Osteocyte (in vitro differentiated cells): Measurements from ENCODE around the gene EPDR1. TPM values are rescaled to one million over a fixed set of nuclear protein-coding genes. Genes with fewer than 3 reads are reported as not detected.

Source experiments
- DNase-seq: peaks from one replicate; pipeline ENCODE4 v3.0.0; 2021; ENCODE audit warnings: mixed read lengths; ENCODE audit not compliant: unreplicated experiment; ENCODE audit errors: extremely low spot score
- H3K27ac Mint-ChIP-seq: one replicate; pipeline ENCODE4 v1.8.0; 2021; ENCODE audit warnings: mild to moderate bottlenecking, mixed read lengths; ENCODE audit not compliant: unreplicated experiment
- H3K27me3 Mint-ChIP-seq: one replicate; pipeline ENCODE4 v1.8.0; 2021; ENCODE audit warnings: mixed read lengths; ENCODE audit not compliant: unreplicated experiment
- H3K36me3 Mint-ChIP-seq: one replicate; pipeline ENCODE4 v1.8.0; 2021; ENCODE audit warnings: mixed read lengths; ENCODE audit not compliant: unreplicated experiment
- H3K4me1 Mint-ChIP-seq: one replicate; pipeline ENCODE4 v1.8.0; 2021; ENCODE audit warnings: mixed read lengths; ENCODE audit not compliant: unreplicated experiment
- H3K4me3 Mint-ChIP-seq: one replicate; pipeline ENCODE4 v1.8.0; 2021; ENCODE audit warnings: mild to moderate bottlenecking, moderate library complexity, mixed read lengths; ENCODE audit not compliant: unreplicated experiment
- H3K9me3 Mint-ChIP-seq: one replicate; pipeline ENCODE4 v1.8.0; 2021; ENCODE audit warnings: mixed read lengths; ENCODE audit not compliant: unreplicated experiment
- CTCF ChIP-seq: fragments of 200-600 bp; sonication (generic); IDR thresholded peaks from 2 replicates; pipeline ENCODE4 v1.5.0; 2021; ENCODE audit warnings: antibody characterized with exemption, mild to moderate bottlenecking, moderate library complexity
- total RNA-seq: library from RNA; stranded (reverse); gene quantifications from 2 replicates; pipeline ENCODE4 v1.2.1, GENCODE V29; 2021

Gene EPDR1
- total RNA-seq, 1 donor from 2014 or later = 16.6 TPM

- no peak for DNase-seq
- Mint-ChIP-seq H3K4me1 (peaks cover 7% of the 10 kb centered on the region), H3K4me3 (no peak overlapping the region), H3K9me3 (no peaks in the 10 kb centered on the region), H3K27ac (no peak overlapping the region), H3K36me3 (no peaks in the 10 kb centered on the region), H3K27me3 (peaks cover 31% of the 10 kb centered on the region)
- TF ChIP-seq CTCF = peak; percentile 70
These were observed 19.1 kb upstream of the EPDR1 start for GRCh38 chr7:37901236-37901827.

GRCh38 chr7:37901890-37902524, 18.4 kb upstream of the EPDR1 start:
- Mint-ChIP-seq H3K27me3 (peaks cover 31% of the 10 kb centered on the region), H3K4me3 (no peak overlapping the region), H3K9me3 (no peaks in the 10 kb centered on the region), H3K4me1 (peaks cover 7% of the 10 kb centered on the region), H3K36me3 (no peaks in the 10 kb centered on the region), H3K27ac (no peak overlapping the region)
- no peak for TF ChIP-seq CTCF
- DNase-seq = no peak

GRCh38 chr7:37908221-37908788, 12.1 kb upstream of the EPDR1 start:
- peaks cover 21% of the 10 kb centered on the region for H3K4me1 Mint-ChIP-seq
- peak overlapping the region; percentile 56 for H3K27ac Mint-ChIP-seq
- no peak for DNase-seq
- peaks cover 12% of the 10 kb centered on the region for H3K27me3 Mint-ChIP-seq
- TF ChIP-seq CTCF = no peak
- H3K4me3 Mint-ChIP-seq = no peak overlapping the region
- H3K9me3 Mint-ChIP-seq = no peaks in the 10 kb centered on the region
- H3K36me3 Mint-ChIP-seq = no peaks in the 10 kb centered on the region

- peaks cover 29% of the 10 kb centered on the region for H3K4me1 Mint-ChIP-seq
These were observed 7.7 kb upstream of the EPDR1 start for GRCh38 chr7:37912756-37913155.

More at GRCh38 chr7:37912756-37913155, 7.7 kb upstream of the EPDR1 start:
- Mint-ChIP-seq H3K9me3 (no peaks in the 10 kb centered on the region), H3K36me3 (no peaks in the 10 kb centered on the region), H3K27me3 (peaks cover 24% of the 10 kb centered on the region), H3K4me3 (no peak overlapping the region), H3K27ac (no peak overlapping the region)
- no peak for DNase-seq
- no peak for TF ChIP-seq CTCF
